ENCODE results near the gene NCSTN. TPM values are rescaled to one million over a fixed set of nuclear protein-coding genes. Genes with fewer than 3 reads are reported as not detected.

The NCSTN gene
- polyA plus RNA-seq, 1 donor (not counting 4 experiments of a cell fraction or from before 2014, with no cell fraction given): 111 TPM

- FAIRE-seq (no peak), DNase-seq (ENCODE audit: low read depth, low spot score) (no peak)
- no peak overlapping the region for H2AFZ ChIP-seq (ENCODE audit: control insufficient read depth, low read length)
- no peaks in the 10 kb centered on the region for H3K9me3 ChIP-seq (ENCODE audit: control insufficient read depth, low read depth, low read length)
- no peak overlapping the region for H3K4me2 ChIP-seq (ENCODE audit: control insufficient read depth, extremely low read depth, insufficient read depth, low read depth, low read length)
- dilution Hi-C loops (cut with MboI; ENCODE audit: extremely low pct_ligation_motif_present, low sequenced_read_pairs): no loop called here
- H3K4me3 ChIP-seq (ENCODE audit: control insufficient read depth in 2 of 3, extremely low read depth in 1 of 3, insufficient read depth in 2 of 3, low read depth in 1 of 3, low read length in 3 of 3): no peak overlapping the region
- no peaks in the 10 kb centered on the region for H3K9me1 ChIP-seq (ENCODE audit: control insufficient read depth, extremely low read depth, insufficient read depth, low read length)
- peaks cover 16 to 23% of the 10 kb centered on the region in 2 experiments for H3K36me3 ChIP-seq (ENCODE audit: control insufficient read depth in 2 of 2, extremely low read depth in 1 of 2, insufficient read depth in 2 of 2, low read length in 2 of 2)
- H4K20me1 ChIP-seq (ENCODE audit: control insufficient read depth, extremely low read depth, insufficient read depth, low read length): no peaks in the 10 kb centered on the region
- H3K9ac ChIP-seq (ENCODE audit: control insufficient read depth, extremely low read depth, insufficient read depth, low read length): no peak overlapping the region
- no peaks in the 10 kb centered on the region for H3K27me3 ChIP-seq (ENCODE audit: control insufficient read depth, extremely low read depth, insufficient read depth, low read length)
- peaks cover 66% of the 10 kb centered on the region for H3K79me2 ChIP-seq (ENCODE audit: control insufficient read depth, insufficient read depth, low read length)
- H3K27ac ChIP-seq (ENCODE audit: control insufficient read depth, insufficient read depth, low read length): no peak overlapping the region
- H3K4me1 ChIP-seq (ENCODE audit: control insufficient read depth, extremely low read depth, insufficient read depth, low read length): peaks cover 7% of the 10 kb centered on the region
- no peak for TF ChIP-seq EZH2 (IDR thresholded peaks at IDR 0.05; ENCODE audit: low read length)
- no peak for TF ChIP-seq CTCF (optimal IDR thresholded peaks at IDR 0.05 in 1 of 3, IDR thresholded peaks at IDR 0.05 in 1 of 3, conservative IDR thresholded peaks at IDR 0.05 in 1 of 3; ENCODE audit: extremely low read depth in 1 of 3, insufficient read depth in 2 of 3, low read length in 3 of 3)
Observed at GRCh38 chr1:160338580-160338979, 4.6 kb upstream of the NCSTN start.

GRCh38 chr1:160340146-160340545 is 3.0 kb upstream of the NCSTN start:
- H3K9ac ChIP-seq (ENCODE audit: control insufficient read depth, extremely low read depth, insufficient read depth, low read length): no peak overlapping the region
- TF ChIP-seq EZH2 (IDR thresholded peaks at IDR 0.05; ENCODE audit: low read length): no peak
- TF ChIP-seq CTCF (optimal IDR thresholded peaks at IDR 0.05 in 1 of 3, IDR thresholded peaks at IDR 0.05 in 1 of 3, conservative IDR thresholded peaks at IDR 0.05 in 1 of 3; ENCODE audit: extremely low read depth in 1 of 3, insufficient read depth in 2 of 3, low read length in 3 of 3): no peak
- H3K27me3 ChIP-seq (ENCODE audit: control insufficient read depth, extremely low read depth, insufficient read depth, low read length): no peaks in the 10 kb centered on the region
- no peak overlapping the region for H3K4me2 ChIP-seq (ENCODE audit: control insufficient read depth, extremely low read depth, insufficient read depth, low read depth, low read length)
- dilution Hi-C loops (cut with MboI; ENCODE audit: extremely low pct_ligation_motif_present, low sequenced_read_pairs): no loop called here
- no peaks in the 10 kb centered on the region for H4K20me1 ChIP-seq (ENCODE audit: control insufficient read depth, extremely low read depth, insufficient read depth, low read length)
- H3K9me1 ChIP-seq (ENCODE audit: control insufficient read depth, extremely low read depth, insufficient read depth, low read length): no peaks in the 10 kb centered on the region
- H3K4me3 ChIP-seq (ENCODE audit: control insufficient read depth in 2 of 3, extremely low read depth in 1 of 3, insufficient read depth in 2 of 3, low read depth in 1 of 3, low read length in 3 of 3): no peak overlapping the region
- DNase-seq (ENCODE audit: low read depth, low spot score) (no peak), FAIRE-seq (no peak)
- H3K79me2 ChIP-seq (ENCODE audit: control insufficient read depth, insufficient read depth, low read length): peaks cover 79% of the 10 kb centered on the region
- H3K4me1 ChIP-seq (ENCODE audit: control insufficient read depth, extremely low read depth, insufficient read depth, low read length): peaks cover 16% of the 10 kb centered on the region
- no peaks in the 10 kb centered on the region for H3K9me3 ChIP-seq (ENCODE audit: control insufficient read depth, low read depth, low read length)
- no peak overlapping the region for H2AFZ ChIP-seq (ENCODE audit: control insufficient read depth, low read length)
- peaks cover 10 to 21% of the 10 kb centered on the region in 2 experiments for H3K36me3 ChIP-seq (ENCODE audit: control insufficient read depth in 2 of 2, extremely low read depth in 1 of 2, insufficient read depth in 2 of 2, low read length in 2 of 2)
- no peak overlapping the region for H3K27ac ChIP-seq (ENCODE audit: control insufficient read depth, insufficient read depth, low read length)
